ENCODE measurements around the gene KRTAP10-11. TPM values are rescaled to one million over a fixed set of nuclear protein-coding genes. Genes with fewer than 3 reads are reported as not detected.
"Not testable (repeated sequence)": the region's sequence is repeated elsewhere in the genome, so short reads cannot be mapped to it uniquely, and the experiment has no call there.

KRTAP10-11 gene, protein sequence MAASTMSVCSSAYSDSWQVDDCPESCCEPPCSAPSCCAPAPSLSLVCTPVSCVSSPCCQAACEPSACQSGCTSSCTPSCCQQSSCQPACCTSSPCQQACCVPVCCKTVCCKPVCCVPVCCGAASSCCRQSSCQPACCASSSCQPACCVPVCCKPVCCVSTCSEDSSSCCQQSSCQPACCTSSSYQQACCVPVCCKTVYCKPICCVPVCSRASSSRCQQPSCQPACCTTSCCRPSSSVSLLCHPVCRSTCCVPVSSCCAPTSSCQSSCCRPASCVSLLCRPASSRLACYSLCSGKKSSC
- polyA plus RNA-seq (ENCODE audit: insufficient read length in 12 of 12), result not detected
- long read RNA-seq, donor 1, result 0 reads
- long read RNA-seq, donor 2, result 0 reads
- long read RNA-seq, donor 3, result 0 reads
- long read RNA-seq, donor 4, result 0 reads
- long read RNA-seq, donor 5, result 0 reads
- long read RNA-seq, donor 6, result 0 reads
- long read RNA-seq, donor 7, result 0 reads
- long read RNA-seq, donor 8, result 0 reads
- long read RNA-seq, donor 9, result 0 reads
- long read RNA-seq, donor 10, result 0 reads
- long read RNA-seq, donor 11, result 0 reads

DNA sequence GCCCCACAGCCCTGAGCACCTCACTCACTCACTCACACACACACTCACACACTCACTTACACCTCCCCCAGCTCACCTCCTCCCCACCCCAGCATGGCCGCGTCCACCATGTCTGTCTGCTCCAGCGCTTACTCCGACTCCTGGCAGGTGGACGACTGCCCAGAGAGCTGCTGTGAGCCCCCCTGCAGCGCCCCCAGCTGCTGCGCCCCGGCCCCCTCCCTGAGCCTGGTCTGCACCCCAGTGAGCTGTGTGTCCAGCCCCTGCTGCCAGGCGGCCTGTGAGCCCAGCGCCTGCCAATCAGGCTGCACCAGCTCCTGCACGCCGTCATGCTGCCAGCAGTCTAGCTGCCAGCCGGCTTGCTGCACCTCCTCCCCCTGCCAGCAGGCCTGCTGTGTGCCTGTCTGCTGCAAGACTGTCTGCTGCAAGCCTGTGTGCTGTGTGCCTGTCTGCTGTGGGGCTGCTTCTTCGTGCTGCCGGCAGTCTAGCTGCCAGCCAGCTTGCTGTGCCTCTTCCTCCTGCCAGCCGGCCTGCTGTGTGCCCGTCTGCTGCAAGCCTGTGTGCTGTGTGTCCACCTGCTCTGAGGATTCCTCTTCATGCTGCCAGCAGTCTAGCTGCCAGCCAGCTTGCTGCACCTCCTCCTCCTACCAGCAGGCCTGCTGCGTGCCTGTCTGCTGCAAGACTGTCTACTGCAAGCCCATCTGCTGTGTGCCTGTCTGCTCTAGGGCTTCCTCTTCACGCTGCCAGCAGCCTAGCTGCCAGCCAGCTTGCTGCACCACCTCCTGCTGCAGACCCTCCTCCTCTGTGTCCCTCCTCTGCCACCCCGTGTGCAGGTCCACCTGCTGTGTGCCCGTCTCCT, at the start of gene KRTAP10-11:
KRTAP10-11 (plus strand) TSS at position 49 of the 856 bp plus-strand sequence; CDS start at position 94, 45 bp downstream.
- DNase-seq, result not testable (repeated sequence)

DNA sequence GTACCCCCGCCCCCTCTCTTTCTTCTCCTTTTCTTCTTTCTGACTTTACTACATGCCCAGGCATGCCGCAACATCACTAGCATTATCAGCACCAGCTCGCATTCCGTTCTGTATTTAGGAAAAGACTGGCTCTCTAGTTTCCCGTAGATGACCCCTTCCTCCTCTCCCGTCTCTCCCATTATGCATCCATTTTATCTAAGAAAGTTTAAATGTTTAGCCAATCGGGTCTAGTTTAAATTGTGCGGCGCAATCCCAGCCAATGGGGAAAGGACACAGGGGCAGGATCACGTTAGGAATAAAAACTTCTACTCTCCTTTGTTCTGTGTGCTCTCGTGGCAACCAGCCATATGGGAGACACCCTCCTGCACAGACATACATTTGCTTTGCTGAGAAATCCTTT, 48.2 kb upstream of the KRTAP10-11 start:
- no peak for DNase-seq

DNA sequence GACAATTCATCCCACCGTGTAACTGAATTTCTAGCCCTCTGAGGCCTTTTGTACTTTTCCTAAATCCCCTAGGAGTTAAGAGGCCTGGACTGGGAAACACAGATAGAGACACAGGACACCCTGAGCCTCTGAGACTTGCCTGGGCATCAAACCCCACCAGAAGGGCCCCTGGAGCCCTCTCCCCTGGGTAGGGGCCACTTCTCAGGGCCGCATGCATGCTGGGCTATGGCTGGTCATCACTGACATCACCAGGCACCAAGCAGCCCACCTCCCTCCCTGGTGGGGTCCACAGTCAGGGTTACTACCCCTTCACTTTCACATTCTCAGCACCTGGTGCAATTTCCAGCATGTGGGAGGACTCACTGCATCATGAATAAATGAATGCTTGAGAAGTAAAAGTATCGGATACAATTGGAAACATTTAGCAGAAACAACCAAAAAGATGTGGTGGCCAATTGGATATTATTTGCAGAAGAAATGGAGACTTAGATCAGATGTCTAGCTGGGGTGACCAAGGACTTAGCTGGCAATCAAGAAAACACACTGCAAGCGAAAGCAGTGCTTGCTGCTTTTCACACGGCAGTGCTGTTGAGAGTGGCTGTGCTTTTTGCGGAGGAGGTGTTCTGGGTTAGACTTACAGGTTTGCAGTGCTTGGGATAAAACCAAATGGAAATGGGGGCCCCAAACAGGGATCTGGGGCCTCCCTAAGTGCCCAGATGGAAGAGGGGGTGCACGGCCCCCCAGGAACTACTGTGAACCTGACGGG, 46.8 kb upstream of the KRTAP10-11 start:
- DNase-seq, result no peak

DNA sequence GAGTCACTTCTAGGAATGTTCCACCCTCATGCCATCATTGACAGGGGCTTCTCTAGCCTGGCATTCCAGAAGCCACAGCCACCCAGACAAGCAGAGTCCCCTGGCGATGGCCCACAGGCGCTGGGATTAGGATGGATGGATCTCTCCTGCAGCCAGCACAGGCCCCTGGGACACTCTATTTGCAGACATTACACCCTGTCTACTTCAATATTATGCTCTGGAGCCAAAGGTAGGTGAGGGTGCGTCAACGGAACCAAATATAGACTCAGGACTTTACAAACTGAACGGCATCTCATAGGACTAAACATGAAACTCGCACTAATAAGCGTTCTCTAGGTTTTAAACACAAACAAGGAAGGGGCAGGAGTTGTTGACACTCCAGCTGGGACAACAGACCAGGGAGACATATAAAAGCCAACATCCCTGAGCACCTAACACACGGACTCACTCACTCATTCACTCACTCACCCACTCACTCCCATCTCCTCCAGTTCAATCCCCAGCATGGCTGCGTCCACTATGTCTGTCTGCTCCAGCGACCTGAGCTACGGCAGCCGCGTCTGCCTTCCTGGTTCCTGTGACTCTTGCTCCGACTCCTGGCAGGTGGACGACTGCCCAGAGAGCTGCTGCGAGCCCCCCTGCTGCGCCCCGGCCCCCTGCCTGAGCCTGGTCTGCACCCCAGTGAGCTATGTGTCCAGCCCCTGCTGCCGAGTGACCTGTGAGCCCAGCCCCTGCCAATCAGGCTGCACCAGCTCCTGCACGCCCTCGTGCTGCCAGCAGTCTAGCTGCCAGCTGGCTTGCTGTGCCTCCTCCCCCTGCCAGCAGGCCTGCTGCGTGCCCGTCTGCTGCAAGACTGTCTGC, 45.9 kb upstream of the KRTAP10-11 start, which contains the start of gene KRTAP10-7:
KRTAP10-7 (plus strand) TSS at position 480 of the 861 bp plus-strand sequence; CDS start at position 505, 25 bp downstream.
- DNase-seq, result not testable (repeated sequence)

DNA sequence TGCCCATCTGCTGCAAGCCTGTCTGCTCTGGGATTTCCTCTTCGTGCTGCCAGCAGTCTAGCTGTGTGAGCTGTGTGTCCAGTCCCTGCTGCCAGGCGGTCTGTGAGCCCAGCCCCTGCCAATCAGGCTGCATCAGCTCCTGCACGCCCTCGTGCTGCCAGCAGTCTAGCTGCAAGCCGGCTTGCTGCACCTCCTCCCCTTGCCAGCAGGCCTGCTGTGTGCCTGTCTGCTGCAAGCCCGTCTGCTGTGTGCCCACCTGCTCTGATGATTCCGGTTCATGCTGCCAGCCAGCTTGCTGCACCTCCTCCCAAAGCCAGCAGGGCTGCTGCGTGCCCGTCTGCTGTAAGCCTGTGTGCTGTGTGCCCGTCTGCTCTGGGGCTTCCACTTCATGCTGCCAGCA, 45.1 kb upstream of the KRTAP10-11 start:
- DNase-seq, result not testable (repeated sequence)

DNA sequence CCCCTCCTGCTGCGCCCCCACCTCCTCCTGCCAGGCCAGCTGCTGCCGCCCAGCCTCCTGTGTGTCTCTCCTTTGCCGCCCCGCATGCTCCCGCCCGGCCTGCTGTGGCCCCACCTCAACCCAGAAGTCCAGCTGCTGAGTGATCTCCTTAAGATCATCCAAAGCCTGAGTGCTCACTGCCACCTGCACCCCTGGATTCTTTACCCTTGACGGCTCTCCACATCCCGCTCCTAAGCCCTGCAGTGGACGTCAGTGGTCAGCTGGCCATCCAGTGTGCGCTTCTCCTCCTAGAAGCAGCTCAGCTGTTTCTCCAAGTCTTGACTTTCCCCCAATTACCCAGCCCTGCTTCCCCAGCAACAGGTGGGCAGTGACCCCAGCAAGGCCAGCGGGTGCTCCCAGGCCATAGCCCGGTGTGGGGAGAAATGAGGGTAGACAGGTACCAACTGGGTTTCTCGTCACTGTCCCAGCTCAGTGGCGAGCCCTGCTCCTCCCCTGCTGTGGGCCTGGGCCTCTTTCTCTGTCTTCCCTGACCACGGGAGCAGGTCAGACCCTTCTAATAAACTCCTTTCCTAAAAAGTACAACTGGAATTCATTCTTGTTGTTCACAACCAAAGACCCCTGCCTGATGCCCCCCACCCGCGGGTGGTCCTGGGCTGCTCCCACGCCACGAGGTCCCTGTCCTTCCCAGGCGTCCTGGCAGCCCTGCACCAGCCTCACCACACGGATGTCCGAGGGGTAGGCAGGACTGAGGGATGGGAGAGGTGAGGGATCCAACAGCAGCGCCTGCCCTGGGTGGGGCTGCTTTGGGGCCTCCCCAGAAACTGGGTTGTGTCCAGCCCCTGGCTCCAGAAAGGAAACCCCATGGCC, 44.4 kb upstream of the KRTAP10-11 start:
- DNase-seq, result no peak

DNA sequence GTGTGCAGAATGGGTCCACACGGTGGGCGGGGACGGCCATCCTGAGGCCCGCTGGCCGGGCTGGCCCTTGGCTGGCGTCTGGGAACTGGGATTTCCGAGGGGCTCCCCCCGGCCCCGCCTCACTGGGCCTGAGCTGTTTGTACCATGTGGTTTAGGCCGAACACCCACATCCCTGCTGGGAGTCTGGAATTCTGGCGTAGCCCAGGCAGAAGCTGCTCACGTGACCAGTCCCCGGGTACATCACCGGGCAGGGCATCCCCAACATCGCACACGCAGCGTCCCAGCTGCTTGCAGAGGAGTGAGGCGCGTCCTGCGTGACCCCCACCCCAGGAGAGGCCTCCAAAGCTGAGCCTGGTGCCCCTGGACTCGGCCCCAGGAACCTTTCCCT, 43.8 kb upstream of the KRTAP10-11 start:
- no peak for DNase-seq

DNA sequence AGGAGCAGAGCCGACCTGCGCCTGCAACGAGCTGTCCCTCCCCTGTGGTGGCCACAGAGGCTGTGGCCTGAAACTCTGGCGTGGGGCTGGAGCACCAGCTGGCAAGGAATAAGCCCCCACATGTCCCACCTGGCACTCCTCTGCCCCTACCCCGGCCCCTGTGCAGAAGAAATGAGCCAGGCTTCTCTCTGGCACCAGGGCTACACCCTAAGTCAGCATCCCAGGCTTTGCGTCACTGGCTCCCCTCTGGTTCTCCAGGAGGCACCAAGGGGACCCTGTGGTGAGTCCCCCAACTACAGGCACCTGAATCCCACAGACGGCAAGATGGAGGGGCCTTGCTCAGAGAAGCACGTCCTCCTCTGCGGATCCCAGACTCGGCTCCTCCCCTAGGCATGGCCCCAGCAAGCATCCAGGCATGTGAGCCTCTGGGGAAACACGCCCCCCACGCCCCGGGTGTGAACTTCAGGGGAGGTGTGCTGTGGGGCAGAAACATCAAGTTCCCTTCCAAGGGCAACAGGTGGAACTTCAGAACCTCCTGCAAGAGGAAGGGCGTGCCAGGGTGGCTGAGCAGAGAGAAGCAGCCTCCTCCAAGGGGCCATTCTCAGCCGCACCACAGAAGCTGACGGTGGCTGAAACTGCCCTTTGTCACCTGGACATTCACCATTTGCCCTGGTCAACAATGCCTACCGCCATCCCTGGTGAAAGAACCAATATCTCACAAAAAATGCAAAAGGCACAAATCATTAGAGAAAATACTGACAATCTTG, 42.9 kb upstream of the KRTAP10-11 start:
- no peak for DNase-seq

DNA sequence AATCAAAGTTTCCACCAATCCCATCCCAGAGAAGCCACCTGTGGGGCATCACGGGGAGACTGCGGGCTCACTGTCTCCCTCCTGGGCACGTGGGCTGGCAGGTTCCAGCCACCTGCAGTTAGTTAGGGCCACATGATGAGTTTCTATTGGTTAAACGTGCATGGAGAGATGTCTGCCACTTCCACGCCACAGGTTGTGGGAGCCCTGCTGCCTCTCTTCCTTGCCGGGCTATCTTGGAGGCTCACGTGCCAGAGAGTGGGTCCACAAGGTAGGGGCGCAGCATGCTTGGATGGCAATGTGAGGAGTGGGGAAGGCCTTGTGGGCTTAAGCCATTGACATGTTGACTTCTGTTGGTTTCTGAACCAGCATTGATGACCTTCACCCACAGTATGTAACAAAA, 42.3 kb upstream of the KRTAP10-11 start:
- no peak for DNase-seq

DNA sequence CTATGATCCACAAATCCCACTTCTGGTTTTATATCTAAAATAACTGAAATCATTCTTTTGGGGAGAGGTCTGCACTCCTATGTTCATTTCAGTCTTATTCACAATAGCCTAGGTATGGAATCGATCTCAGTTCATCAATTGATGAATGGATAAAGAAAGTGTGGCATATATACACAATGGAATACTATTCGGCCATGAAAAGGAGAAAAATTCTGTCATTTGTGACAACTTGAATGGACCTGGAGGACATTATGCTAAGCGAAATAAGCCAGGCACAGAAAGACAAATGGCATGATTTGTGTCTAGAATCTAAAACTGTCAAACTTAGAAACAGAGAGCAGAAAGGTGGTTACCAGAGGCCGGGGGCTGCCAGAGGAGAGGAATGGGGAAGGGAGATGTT, 39.7 kb upstream of the KRTAP10-11 start:
- DNase-seq, result no peak

DNA sequence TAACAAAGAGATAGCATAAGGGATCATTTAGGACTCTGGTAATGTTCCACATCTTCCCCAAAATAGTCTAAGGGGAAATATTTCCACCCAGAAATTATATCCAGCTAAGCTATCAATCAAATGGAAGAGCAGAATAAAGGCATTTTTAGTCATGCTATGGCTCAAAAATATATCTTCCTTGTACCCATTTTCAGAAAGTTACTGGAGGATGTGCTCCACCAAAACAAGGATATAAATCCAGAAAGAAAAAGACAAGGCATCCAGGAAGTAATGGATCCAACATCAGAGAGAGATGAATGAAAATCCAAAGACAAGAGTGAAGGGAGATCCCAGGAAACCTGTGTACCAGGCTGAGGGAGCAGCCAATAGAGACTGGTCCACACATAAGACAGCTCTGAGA, 37.0 kb upstream of the KRTAP10-11 start:
- no peak for DNase-seq

DNA sequence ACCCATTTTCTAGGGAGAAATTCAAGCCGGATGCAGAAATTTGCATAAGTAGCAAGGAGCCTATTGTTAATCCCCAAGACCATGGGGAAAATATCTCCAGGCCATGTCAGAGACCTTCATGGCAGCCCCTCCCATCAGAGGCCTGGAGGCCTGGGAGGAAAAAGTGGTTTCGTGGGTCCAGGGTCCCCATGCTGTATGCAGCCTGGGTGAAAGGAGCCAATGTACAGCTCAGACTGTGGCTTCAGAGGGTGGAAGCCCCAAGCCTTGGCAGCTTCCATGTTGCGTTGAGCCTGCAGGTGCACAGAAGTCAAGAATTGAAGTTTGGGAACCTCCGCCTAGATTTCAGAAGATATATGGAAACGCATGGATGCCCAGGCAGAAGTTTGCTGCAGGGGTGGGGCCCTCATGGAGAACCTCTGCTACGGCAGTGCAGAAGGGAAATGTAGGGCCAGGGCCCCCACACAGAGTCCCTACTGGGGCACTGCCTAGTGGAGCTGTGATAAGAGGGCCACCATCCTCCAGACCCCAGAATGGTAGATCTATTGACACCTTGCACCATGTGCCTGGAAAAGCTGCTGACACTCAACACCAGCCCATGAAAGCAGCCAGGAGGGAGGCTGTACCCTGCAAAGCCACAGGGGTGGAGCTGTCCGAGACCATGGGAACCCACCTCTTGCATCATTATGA, 35.9 kb upstream of the KRTAP10-11 start:
- not testable (repeated sequence) for DNase-seq

DNA sequence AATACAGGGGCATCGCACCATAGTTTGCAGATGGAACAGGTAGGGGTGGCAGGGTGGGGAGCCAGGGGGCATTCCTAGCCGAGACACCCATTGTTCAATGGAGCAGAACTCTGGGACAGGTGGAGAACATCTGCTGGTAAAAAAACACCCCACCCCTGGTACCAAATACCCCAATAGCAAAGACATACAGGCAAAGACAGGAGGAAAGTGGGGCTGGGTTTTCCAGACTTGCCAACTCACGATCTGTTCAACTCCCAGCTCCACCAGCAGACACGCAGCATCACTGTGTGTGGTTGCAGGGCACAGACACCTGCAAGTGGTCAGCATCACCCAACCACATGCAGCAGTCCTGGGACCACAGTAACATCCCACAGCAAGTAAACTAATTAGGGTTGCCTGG, 34.7 kb upstream of the KRTAP10-11 start:
- DNase-seq, result no peak

DNA sequence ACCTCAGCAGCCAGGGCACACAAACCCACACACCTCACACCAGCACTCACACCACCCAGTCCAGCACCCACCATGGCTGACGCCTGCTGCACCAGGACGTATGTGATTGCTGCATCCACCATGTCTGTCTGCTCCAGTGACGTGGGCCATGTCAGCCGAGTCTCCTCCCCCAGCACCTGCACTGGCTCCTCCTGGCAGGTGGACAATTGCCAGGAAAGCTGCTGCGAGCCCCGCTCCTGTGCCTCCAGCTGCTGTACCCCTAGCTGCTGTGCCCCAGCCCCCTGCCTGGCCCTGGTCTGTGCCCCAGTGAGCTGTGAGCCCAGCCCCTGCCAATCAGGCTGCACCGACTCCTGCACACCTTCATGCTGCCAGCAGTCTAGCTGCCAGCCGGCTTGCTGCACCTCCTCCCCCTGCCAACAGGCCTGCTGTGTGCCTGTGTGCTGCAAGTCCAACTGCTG, 34.2 kb upstream of the KRTAP10-11 start, which contains the start of gene KRTAP10-8:
KRTAP10-8 (plus strand) TSS at position 51 of the 458 bp plus-strand sequence; CDS start at position 73, 22 bp downstream.
- DNase-seq, result no peak

DNA sequence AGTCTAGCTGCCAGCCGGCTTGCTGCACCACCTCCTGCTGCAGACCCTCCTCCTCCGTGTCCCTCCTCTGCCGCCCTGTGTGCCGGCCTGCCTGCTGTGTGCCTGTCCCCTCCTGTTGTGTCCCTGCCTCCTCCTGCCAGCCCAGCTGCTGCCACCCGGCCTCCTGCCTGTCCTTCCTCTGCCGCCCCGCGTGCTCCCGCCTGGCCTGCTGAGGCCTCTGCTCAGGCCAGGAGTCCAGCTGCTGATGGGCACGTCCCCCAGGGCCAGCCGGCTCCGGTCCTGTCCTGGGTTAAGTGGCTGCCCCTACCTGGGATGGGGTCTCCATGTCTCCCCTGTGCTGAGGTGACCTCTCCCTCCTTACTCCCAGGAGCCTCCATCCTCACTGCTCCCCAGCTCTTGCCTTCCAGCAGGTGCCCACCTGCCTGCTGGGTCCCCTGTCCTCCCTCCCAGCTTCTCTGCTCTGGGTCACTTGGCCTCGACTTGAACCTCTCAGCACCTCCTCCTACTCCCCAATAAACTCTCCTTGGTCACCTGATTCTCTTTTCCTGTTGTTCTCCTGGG, 33.5 kb upstream of the KRTAP10-11 start:
- no peak for DNase-seq

DNA sequence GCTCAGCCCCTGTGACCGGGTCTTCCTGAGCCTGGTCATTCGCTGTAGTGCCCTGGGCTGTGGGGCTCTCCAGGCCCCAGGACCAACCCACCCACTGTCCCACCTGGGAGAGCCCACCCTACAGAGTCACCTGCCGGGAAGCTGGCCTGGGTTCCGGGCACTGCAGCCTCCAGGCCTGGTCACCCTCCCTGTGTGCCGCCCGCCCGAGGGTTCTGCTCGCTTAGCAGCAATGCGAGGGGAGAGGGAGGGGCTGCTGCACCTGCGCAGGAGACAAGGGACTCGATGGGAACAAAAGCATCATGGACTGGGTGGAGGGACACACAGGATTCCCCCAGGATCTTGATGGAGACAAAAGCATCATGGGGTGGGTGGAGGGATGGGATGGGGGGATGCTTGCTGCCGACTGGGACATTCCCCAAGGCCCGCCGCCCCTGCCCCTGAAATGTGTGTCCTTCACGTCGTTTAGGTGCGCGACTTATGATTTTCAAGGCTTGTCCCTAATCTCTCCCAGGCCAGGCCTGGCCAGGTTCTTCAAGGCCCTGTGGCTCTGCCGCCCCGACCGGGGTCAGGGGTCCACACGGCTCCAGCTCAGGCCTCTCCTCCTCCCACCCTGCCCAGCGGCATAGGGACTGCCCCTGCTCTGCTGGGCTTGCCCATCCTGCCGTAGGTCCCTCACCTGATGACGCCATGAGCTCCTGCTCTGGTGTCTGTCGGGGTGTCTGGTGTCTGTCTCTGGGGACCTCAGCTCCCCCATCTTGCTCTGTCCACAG, 32.6 kb upstream of the KRTAP10-11 start:
- DNase-seq, result no peak

DNA sequence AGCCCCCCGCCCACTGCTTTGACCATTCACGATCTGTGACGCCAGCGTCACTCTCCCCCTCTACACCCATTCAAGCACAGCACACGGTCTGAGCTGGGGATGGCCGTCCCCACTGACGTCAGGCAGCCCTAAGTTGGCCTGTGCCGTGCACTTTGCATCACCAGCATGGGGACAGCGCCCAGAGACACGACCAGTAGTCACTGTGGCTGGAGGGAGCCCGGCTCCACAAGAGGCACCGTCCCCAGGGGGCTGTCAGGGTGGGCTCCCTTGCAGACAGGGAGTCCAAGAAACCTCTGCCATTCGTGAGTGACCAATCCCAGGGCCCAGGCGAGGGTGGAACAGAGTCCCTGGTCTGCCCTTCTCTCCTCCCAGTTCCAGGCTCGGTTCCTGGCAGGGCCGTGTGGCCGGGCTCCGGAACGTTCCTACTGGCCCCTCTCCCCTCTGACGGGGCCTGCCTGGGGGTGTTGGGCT, 32.0 kb upstream of the KRTAP10-11 start:
- DNase-seq, result no peak

Measured in muscle of arm (tissue), 14 donors.